ENCODE data around the gene GPR21.

GPR21 gene, protein sequence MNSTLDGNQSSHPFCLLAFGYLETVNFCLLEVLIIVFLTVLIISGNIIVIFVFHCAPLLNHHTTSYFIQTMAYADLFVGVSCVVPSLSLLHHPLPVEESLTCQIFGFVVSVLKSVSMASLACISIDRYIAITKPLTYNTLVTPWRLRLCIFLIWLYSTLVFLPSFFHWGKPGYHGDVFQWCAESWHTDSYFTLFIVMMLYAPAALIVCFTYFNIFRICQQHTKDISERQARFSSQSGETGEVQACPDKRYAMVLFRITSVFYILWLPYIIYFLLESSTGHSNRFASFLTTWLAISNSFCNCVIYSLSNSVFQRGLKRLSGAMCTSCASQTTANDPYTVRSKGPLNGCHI

DNA sequence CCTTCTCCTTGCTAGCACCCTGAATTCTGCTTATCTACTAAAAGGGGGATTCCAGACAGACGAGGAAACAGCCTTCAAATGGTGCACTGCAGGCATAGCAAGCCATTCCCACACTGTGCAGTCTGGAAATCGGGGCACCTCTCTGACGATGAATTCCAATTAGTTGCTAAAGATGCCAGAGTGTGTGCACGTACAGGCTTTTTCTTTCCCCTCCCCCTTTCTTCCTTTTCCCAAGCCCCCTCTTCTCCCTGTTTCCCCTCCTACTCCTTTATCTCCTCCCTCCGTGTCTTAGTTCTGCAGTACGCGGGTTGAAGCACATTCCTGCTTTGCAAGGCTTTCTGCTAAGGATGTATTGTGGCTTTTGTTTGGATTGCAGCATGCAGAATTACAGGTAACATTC lies at the start of gene GPR21:
Gene GPR21 (plus strand): TSS at position 316 of the 400 bp plus-strand sequence. CDS start 900 bp downstream, outside the sequence.
- DNase-seq, result no peak

DNA sequence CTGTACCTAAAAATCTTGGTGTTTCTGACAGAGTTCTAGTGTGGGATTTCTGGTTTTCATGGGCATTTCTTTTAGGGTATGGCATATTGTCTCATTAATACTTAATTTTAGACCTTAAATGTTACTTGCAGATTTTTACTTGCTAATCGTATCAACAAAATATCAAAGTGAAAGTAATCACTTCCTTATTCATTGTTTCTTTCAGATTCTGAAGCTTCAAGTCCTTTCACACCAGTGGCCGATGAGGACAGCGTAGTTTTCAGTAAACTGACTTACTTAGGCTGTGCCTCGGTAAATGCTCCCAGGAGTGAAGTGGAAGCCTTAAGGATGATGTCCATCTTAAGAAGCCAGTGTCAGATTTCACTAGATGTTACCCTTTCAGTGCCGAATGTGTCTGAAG lies 47.5 kb upstream of the GPR21 start:
- DNase-seq, result no peak

DNA sequence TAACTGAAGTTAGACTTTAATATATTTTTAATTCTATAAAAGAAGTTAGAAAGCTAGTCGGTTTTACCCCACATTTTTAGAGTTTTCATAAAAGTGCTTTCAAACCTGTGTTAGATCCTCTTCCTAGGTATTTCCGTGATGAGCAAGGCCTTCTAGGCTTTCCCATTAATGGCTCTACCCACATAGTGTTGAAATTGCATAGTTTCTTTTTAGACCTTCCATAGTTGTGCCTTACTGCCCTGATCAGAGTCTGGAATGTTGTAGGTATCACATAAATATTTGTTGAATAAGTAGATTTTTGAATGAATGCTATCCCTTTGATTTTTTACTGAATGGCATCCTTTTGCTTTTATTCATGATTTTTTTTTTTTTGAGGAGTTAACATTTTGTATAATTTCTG lies 45.3 kb upstream of the GPR21 start:
- DNase-seq, result no peak

DNA sequence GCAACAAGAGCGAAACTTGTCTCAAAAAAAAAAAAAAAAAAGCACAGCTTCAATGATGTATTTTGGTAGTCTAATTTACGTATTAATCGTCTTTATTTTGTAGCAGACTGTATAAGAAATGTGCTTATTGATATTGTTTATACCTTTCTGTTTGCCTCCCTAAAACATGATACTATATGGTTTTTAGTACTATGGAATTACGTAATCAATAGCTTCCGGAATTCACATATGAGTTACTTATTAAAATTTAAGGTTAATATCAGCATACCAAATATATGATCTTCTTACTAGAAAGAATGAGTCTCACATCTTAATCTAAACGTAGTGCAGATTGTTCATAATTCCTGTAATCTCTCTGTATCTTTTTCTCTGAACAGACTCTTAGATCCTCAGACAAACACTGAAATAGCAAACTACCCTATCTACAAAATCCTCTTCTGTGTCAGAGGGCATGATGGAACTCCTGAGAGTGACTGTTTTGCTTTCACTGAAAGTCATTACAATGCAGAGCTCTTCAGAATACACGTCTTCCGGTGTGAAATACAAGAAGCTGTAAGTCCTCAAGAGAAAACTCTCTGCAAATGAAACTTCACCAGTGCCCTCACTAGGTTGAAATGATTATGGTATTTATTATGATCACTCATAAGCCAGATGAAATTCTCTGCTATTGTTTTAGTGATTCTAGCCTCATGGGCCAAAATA lies 44.4 kb upstream of the GPR21 start:
- no peak for DNase-seq

DNA sequence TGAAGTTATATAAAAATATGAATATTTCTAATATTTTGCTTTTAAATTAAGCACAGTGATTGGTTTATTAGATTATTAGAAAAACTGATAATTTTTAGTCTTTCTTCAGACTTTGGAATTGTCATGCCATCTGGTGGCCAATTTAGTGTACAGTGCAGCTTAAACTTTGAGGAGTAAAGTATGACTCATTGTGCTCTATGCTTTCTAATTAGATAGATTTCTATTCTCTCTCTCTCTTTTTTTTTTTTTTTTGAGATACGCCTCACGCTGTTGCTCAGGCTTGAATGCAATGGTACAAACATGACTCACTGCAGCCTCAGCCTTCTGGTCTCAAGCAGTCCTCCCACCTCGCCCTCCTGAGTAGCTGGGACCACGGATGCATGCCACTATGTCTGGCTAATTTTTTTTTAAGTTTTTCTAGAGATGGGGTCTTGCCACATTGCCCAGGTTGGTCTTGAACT lies 42.1 kb upstream of the GPR21 start:
- DNase-seq, result no peak

DNA sequence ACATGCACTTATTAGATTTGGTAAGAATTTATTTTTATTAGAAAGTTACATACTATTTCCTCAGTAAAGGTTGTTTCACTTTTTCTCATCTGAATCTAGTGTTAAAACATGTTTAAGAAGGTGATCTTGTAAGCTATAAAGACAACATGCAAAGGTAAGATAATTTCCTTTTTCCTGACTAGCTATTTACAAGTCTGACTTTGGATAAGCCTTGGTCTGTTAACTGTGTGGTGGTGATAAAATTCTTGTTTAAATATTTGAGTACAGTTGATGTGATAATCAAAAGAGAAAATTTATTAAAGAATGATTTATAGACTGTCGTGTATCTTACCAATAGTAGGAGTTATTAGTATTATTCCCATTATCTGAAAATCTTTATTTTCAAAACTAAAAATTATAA lies 36.9 kb upstream of the GPR21 start:
- no peak for DNase-seq

DNA sequence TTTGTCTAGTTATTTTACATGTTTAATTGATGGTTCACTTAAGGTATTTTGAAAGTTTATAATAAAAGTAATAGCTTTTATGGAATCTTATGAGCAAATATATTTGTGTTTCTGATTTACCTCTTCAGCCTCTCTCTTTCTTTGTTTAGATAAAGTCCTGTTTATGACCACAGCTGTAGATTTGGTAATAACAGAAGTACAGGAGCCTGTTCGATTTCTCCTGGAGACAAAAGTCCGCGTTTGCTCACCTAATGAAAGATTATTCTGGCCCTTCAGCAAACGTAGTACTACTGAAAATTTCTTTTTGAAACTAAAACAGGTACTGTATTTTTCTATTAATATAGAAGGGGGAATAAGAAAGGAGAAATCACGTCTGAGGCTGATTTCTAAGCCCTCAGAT lies 35.0 kb upstream of the GPR21 start:
- DNase-seq, result no peak

DNA sequence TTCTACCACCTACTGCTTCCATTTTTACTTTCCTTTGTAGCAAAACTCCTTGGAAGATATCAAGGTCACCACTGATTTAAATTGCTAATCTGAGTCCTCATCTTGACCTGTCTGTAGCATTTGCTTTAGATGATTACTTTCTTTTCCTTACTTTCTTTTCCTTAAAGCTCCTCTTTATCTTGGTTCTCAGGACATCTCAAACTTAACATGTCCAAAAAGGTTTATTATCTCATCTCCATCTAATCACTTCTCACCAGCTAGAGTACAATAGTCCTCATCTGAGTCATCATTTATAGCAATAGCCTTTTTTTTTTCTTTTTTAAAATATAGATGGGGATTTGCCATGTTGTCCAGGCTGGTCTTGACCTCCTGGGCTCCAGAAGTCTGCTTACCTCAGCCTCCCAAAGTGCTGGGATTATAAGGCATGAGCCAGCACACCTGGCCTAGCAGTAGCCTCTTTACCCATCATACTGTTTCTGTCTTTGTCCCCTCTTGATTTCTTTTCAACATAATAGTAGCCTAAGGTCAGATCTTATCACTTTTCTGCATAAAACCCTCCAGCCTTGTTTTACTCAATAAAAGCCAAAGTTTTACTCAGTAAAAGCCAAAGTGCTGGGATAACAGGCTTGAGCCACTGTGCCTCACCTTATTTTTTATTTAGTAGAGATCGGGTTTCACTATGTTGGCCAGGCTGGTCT lies 32.9 kb upstream of the GPR21 start:
- no peak for DNase-seq

DNA sequence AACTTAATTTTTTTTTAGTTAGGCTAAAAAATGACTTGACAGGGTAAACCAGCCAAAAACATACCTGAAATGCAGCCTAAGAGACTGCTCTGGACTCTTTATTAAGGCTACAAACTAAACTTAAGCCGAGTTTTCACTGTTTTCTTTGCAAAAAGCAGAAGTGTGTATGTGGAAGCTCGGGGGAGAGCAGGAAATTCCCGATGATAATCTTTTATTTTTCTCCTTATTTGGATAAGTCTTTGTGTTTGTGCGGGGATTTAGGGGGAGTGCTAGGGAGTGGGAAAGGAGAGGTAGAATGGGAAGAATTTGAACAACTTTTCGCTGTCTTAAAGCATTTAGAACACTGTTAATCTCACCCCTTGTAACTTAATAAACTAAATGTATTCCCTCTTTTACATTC lies 30.7 kb upstream of the GPR21 start:
- no peak for DNase-seq

DNA sequence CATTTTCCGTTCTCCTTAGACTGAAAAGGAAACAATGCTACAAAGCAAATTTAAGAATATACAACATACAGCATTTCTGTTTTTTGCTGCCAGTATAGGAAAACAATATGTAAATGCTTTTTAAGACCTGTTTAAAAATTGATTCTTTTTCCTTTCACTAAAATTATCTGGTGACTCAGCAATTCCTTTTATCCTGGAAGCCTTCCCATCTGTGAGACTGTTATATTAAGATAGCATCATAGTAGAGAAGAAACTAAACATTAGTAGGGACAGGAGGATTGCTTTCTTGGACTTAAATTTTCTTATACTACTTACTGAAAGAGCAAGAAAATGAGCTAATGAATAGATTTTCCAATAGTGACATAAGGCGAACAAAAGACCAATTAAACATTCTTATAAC lies 30.0 kb upstream of the GPR21 start:
- DNase-seq, result no peak

DNA sequence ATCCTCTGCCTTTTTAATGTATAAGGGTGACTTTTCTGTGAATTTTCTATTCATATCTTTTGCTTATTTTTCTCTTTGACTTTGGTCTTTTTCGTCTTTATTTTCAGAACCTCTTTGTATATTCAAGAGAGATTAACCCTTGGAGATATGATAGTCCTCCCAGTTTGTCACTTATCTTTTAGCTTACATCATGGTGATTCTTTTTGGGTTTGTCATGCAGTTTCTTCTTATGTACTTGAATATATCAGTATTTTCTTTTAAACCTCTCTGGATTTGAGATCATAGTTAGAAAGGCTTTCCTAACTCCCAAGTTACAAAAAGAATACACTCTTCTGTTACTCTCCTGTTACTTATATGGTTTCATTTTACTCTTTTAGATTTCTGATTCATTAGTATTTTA lies 27.5 kb upstream of the GPR21 start:
- DNase-seq, result no peak

DNA sequence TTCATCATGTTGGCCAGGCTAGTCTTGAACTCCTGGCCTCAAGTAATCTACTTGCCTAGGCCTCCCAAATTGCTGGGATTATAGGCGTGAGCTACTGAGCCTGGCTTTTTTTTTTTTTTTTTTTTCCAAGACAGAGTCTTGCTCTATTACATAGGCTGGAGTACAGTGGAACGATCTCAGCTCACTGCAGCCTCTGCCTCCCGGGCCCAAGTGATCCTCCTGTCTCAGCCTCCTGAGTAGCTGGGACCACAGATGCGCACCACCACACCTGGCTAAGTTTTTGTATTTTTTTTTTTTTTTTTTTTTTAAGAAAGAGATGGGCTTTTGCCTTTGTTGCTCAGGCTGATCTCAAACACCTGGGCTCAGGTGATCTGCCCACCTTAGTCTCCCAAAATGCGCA lies 26.2 kb upstream of the GPR21 start:
- DNase-seq, result no peak

DNA sequence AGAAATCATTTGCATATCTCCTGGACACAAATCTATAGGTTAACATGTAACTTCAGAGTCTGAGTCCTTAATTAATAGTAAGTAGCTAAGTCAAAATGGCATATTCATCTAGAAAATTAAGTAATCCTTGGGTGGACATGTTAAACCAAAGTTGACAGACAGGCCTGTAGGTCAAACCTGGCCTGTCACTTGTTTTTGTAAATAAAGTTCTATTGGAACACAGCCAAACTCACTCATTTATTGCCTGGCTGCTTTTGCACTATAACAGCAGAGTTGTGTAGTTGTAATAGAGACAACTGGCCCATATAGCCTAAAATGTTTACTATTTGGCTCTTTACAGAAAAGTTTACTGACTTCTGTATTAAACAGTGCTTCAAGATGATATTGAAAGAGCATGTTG lies 24.6 kb upstream of the GPR21 start:
- no peak for DNase-seq

DNA sequence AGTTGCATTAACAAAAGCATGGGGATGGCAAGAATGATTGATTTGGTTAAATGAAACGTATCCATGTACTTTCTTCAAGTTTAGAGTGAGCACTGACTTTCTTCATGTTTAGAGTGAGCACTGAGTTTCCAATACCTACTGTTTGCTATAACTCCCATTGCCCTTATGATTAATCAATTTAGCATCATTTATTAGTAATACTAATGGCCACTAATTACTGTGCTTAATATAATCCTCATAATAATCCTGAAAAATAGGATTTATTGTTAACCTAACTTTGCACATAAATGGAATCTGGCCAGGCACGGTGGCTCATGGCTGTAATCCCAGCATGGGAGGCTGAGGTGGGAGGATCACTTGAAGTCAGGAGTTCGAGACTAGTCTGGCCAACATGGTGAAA lies 22.1 kb upstream of the GPR21 start:
- no peak for DNase-seq

DNA sequence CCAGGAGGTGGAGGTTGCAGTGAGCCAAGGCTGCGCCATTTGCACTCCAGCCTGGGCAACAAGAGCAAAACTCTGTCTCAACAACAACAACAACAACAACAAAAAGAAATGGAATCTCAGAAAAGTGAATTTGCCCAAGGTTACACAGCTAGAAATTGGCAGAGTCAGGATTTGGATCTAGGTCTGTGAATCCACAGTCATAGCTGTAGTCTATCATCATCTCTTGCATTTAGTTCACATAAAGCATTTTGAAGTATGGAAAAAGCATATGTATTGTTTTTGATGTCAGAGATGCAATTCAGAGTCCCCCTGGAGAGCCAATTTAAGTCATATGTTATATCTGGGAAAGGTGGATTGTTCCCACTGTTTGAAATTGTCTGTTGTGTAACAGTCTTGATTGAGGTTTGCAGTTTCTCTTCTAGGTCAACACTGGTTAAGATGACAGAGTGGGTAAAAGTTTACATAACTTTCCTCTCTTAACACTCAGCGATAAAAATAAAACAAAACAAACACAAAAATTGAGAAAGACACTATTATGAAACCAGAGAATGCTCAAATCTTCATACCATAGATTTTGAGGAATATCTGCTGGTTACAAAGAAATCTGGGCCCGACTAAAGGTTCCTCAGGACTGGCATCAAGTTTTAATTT lies 21.5 kb upstream of the GPR21 start:
- DNase-seq, result no peak

DNA sequence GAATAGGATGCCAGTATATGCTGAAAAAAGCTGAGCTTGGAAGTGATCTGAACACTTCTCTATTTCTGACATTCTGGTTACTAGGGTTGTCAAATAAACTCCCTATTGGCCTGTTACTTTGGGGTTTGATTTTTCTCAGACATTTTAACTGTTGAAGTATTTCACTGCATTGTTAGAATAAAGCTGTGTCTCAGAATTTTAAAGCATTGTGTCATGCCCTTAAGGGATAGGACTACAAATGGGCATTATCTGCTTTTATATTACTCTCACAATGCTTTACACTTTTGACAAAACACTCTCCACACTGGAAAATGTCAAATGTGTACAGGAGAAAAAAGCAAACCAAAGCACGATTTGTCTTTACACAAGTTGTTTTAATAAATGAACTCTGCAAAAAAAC lies 16.8 kb upstream of the GPR21 start:
- no peak for DNase-seq

DNA sequence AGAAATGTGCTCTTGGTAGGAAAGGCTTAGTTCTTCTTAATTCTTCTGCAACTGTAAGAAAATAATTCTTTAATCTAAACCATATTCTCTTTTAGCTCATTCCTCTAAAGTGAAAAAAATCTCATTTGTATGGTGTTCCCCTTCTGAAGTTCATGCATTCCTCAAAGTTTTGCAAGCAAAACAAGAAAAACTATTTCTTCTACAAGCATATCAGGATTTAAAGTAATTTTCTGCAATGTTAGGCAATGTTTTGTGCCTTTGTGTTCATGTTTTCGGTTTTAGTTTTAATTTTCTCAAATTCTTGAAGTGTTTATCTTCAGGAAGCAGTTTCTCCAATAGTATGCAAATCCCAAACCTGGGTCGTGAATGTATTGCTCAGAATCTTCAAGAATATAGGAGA lies 12.7 kb upstream of the GPR21 start:
- DNase-seq, result no peak

DNA sequence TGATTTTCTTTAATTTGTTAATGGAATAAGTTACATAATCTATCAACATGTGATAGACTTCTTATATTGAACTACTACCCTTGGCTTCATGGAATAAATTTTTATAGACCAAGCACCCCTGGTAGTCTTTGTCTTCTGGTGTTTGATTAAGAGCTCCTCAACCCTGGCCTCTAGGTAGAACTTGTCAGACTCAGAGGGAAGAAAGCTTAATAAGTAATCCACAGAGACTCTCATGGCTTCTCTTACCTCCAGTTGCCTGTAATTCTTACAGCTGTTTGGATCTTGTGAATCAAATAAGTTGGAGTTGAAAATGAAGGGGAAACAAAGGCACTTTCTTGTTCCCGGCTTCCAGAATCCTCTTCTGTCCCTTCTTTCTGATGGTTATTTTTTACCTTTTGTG lies 7.0 kb upstream of the GPR21 start:
- no peak for DNase-seq

DNA sequence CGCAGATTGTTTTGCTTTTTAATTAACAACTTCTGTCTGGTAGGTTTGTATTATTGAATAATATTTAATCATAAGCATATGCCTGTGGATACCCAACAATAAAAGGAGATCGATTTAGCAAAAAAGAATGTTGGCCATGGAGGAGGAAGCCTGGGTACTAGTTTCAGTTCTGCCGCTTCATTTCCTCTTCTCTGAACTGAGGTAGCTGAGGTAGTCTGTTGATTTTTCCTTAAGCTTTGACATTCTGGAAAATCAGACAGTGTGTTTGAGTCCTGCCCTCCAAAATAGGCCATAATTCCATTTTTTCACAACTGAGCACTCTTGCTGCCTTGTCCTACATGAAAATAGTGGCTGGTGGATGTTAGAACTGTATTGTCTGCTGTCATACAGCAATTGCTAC lies 6.0 kb upstream of the GPR21 start:
- DNase-seq, result no peak

DNA sequence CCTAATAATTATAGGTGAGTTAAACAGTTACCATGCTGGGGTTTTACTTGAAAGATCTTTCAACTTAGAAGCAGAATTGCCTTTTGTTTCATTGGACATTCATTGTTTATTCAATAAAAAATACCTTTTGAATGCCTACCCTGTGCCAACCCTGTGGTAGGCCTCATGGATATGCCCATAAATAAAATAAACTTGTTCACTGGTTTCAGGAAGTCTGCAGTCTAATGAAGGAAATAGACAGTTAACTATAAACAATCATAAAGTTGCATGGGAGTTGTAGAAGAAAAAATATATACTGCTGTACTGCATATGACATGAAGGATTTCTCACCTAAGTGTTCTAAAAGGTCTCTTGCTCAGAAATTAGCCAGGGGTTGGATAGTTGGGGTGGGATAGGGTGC lies 5.3 kb upstream of the GPR21 start:
- DNase-seq, result no peak

DNA sequence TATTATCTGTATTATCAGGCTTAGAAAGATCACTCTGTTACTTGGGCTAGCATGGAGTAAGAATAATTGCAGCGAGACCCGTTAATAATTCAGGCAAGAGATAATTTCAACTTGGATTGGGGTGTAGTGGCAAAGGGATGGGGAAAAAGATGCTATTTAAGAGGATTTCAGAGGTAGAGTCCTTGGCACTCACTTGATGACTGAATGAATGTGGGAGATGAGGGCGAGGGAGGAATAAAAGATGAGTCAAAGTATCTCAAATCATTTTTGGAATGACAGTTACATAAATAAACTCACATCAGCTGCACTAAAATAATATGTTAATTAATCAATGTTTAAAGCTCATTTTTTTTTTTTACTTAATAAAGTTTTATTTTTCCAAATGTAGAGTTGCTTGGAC lies 4.5 kb upstream of the GPR21 start:
- DNase-seq, result no peak

DNA sequence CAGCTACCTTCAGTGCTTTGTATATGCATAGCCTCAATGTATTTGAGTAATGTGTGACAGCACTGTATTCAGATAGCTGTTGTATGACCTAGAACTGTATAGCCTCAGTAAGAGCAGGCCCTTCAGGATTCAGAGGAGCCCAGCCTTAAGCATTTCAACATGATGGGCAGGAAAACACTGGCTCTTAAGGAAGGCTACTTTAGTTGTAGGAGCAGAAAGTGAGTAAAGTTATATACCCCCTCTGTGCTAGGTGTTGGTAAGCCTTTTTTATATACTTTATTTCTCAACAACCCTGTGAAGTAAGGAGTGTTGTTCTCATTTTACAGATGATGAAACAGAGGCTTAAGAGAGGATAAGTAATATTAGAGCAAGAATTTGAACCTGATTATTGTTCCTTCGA lies 1.5 kb upstream of the GPR21 start:
- DNase-seq, result no peak

DNA sequence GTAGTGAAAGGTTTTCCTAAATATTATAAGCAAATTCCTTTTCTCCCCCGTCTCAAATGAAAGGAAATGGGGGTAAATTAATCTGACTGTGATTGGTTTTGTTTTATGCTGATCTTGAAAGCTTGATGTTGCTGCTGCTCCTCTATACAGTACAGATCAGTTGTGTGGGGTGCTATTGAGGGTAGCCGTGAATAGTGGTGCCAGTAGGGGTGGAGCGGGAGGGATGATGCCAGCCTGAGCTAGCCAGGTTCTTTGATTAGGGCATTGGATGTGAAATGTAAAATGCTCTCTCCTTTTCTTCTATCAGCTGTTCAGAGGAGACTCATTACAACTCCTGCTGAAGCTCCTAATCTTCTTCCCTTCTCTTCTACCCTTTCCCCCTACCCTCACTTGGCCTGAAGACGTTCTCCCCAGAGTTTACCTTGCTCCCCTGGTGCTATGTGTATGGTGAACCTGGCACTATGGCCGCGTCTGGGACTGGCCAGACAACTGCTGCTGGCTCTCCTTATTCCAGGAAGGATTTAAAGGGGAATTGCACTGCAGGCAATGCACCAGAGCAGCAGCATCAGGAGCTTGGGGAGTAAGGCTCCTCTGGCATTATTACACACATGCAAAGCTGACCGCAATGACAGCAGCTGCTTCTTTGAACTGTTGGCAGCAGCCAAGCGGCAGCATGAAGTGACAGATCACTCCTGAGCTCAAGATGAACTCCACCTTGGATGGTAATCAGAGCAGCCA lies 566 bp downstream of the GPR21 start:
- no peak for DNase-seq

Measured in CD4-positive, alpha-beta T cell treated with Interleukin-15 for 1 hour (primary cell).